Activated B cell treated with CpG ODN at 0.5 μM for 24 hours (primary cell): ENCODE data around the gene RUVBL1. TPM values are rescaled to one million over a fixed set of nuclear protein-coding genes. Genes with fewer than 3 reads are reported as not detected.
"Not testable (repeated sequence)": the region's sequence is repeated elsewhere in the genome, so short reads cannot be mapped to it uniquely, and the experiment has no call there.

ENCODE experiments used
- ATAC-seq: fragments of 200-7000 bp; cut with Tn5 transposase; one replicate; pipeline ENCODE4 v1.10.0; 2021; ENCODE audit warnings: low read depth, mild to moderate bottlenecking, moderate library complexity
- CTCF ChIA-PET: fragments of 350-600 bp; sonication (Branson Sonifier 250); formaldehyde crosslinking; loops from one replicate; lab custom pipeline; 2021; ENCODE audit warnings: antibody characterized with exemption; lab: Charles Lee
- POLR2A ChIA-PET: fragments of 350-600 bp; sonication (Branson Sonifier 250); formaldehyde crosslinking; loops from one replicate; lab custom pipeline; 2021; ENCODE audit warnings: antibody characterized with exemption; lab: Charles Lee
- DNase-seq: peaks from one replicate; pipeline ENCODE4 v3.0.0; 2022
- H3K27ac Mint-ChIP-seq: one replicate; pipeline ENCODE4 v1.8.0; 2020; ENCODE audit warnings: mixed read lengths
- H3K27me3 Mint-ChIP-seq: one replicate; pipeline ENCODE4 v1.8.0; 2021; ENCODE audit warnings: mixed read lengths
- H3K36me3 Mint-ChIP-seq: one replicate; pipeline ENCODE4 v1.8.0; 2021; ENCODE audit warnings: low read depth, mixed read lengths
- H3K4me1 Mint-ChIP-seq: one replicate; pipeline ENCODE4 v1.8.0; 2021; ENCODE audit warnings: mixed read lengths
- H3K4me3 Mint-ChIP-seq: one replicate; pipeline ENCODE4 v1.8.0; 2020; ENCODE audit warnings: mild to moderate bottlenecking, mixed read lengths
- H3K9me3 Mint-ChIP-seq: one replicate; pipeline ENCODE4 v1.8.0; 2020; ENCODE audit warnings: mixed read lengths
- intact Hi-C: fragments of 100-400 bp; cut with micrococcal nuclease; formaldehyde crosslinking; loops from one replicate; pipeline ENCODE4 v1.15.1; 2024
- total RNA-seq: library from RNA; stranded (reverse); gene quantifications from 2 replicates; pipeline ENCODE4 v1.2.3, GENCODE V29; 2022
- TF ChIP-seq, protein P1 (sequence below): fragments of 200-600 bp; IDR thresholded peaks from one replicate; pipeline ENCODE4 v1.8.0; 2022; ENCODE audit warnings: antibody characterized with exemption, mild to moderate bottlenecking

The RUVBL1 gene
- total RNA-seq, 1 donor from 2014 or later: 44.8 TPM

DNA sequence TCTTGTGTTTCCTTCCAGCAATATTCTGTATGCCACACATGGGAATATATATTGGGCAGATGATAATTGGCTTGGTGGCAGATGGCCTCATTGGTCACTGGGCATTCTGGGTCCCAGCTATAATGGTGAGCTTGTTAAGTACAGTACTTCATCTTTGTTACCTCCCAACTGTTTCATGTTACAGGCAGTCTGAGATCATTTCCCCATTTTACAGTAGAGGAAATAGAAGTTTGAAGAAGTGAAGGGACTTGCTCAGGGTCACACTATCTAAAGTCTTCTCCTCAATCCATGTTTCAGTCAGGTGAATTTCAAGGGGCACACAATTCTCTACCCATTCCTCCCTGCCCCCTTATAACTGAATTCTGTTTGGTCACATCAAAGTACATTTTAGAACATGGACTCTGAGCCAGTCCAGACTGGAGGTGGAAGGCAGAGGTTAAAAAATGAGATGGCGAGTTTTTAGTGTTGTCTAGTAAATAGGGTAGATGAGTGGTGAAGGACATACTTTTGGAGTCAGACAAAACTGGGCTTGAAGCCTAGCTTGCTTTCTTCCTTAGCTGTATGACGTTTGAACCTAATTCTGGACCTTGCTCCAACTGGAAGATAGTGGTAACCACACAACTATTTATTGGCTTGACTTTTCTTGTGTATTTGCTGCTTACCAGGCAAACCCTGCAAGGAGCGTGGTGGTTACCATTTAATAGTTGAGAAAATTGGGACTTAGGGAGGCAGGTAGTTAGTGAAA, 32.2 kb upstream of the RUVBL1 start:
- no peak for ATAC-seq
- TF ChIP-seq, protein P1, sequence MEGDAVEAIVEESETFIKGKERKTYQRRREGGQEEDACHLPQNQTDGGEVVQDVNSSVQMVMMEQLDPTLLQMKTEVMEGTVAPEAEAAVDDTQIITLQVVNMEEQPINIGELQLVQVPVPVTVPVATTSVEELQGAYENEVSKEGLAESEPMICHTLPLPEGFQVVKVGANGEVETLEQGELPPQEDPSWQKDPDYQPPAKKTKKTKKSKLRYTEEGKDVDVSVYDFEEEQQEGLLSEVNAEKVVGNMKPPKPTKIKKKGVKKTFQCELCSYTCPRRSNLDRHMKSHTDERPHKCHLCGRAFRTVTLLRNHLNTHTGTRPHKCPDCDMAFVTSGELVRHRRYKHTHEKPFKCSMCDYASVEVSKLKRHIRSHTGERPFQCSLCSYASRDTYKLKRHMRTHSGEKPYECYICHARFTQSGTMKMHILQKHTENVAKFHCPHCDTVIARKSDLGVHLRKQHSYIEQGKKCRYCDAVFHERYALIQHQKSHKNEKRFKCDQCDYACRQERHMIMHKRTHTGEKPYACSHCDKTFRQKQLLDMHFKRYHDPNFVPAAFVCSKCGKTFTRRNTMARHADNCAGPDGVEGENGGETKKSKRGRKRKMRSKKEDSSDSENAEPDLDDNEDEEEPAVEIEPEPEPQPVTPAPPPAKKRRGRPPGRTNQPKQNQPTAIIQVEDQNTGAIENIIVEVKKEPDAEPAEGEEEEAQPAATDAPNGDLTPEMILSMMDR: no peak
- ChIA-PET POLR2A (no interaction called here), CTCF (no interaction called here)
- intact Hi-C loops: loop anchor here (10.0 kb wide), 1 partner anchor 561 kb away; the partner anchor contains the start of genes MCM2 and TPRA1
- DNase-seq: no peak
- Mint-ChIP-seq H3K36me3 (peaks cover 39% of the 10 kb centered on the region), H3K27me3 (no peaks in the 10 kb centered on the region), H3K27ac (no peak overlapping the region), H3K9me3 (peaks cover 3% of the 10 kb centered on the region), H3K4me1 (peaks cover 17% of the 10 kb centered on the region), H3K4me3 (no peak overlapping the region)

DNA sequence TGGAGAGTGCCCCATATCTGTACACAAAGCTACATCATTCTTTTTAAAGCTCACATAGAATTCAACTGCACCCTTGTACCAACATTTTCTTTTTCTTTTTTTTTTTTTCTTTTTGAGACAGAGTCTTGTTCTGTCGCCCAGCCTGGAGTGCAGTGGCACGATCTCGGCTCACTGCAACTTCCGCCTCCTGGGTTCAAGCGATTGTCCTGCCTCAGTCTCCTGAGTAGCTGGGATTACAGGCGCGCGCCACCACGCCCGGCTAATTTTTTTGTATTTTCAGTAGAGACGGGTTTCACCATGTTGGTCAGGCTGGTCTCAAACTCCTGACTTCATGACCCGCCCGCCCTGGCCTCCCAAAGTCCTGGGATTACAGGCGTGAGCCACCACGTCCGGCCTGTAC, 30.7 kb upstream of the RUVBL1 start:
- POLR2A ChIA-PET: interaction anchor here (0.6 to 2.7 kb wide), 4 partner anchors 31 to 504 kb away, joined by 3 to 69 read pairs (median 6); partner anchors contain the start of gene RUVBL1

DNA sequence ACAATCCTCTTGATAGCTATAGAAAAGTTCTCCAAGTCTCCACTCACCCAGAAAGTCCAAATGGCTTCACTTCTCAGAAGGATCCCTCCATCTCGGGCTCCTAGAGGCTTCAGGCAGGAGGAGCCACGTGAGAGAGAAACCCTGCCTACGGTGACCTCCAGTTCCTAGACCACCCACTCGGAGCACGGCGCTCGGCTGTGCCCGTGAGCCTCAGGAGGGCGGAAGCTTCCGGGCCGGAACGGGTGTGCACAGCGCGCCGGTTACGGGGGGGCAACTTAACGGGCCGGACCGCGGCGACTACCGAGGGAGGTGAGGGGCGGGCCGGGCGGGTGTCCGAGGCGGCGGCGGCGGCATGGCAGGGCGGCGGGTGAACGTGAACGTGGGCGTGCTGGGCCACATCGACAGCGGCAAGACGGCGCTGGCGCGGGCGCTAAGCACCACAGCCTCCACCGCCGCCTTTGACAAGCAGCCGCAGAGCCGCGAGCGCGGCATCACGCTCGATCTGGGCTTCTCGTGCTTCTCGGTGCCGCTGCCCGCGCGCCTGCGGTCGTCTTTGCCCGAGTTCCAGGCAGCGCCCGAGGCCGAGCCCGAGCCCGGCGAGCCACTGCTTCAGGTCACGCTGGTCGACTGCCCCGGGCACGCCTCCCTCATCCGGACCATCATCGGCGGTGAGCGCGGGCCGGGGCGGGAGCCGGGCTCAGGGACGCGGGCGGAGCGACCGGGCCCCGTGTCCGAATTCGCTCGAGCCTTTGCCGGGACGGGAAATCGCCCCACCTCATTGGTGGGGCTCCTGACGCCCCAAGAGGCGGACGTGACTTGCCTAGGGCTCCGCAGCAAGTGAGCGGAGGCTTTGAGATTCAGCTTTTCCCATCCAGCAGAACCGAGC, 29.8 kb upstream of the RUVBL1 start, which contains the start of gene EEFSEC:
Gene EEFSEC (plus strand): TSS at position 326 of the 886 bp plus-strand sequence. CDS start 27 bp downstream, at position 353.
- peak; percentile 89 for DNase-seq
- Mint-ChIP-seq H3K36me3 (peaks cover 29% of the 10 kb centered on the region), H3K9me3 (peaks cover 3% of the 10 kb centered on the region), H3K27me3 (no peaks in the 10 kb centered on the region), H3K4me1 (peaks cover 17% of the 10 kb centered on the region), H3K4me3 (peak within 1 kb of the TSS; percentile 96), H3K27ac (peak within 1 kb of the TSS; percentile 95)
- TF ChIP-seq, protein P1: no peak
- ATAC-seq: peak; percentile 95
- CTCF ChIA-PET: interaction anchor here (1.2 kb wide), 1 partner anchor 30 kb away, joined by 5 read pairs; the partner anchor contains the start of gene RUVBL1
- intact Hi-C loops: loop anchor here (1.0 to 10.0 kb wide), 6 partner anchors 30 to 1676 kb away; partner anchors contain the start of genes ABTB1, MCM2, RUVBL1 and SEC61A1
- POLR2A ChIA-PET: interaction anchor here (0.6 to 2.7 kb wide), 11 partner anchors 30 to 605 kb away, joined by 3 to 69 read pairs (median 5); partner anchors contain the start of genes RUVBL1 and SEC61A1

More for the DNA sequence above, 30.7 kb upstream of the RUVBL1 start:
- H3K9me3 Mint-ChIP-seq, ATAC-seq, H3K27me3 Mint-ChIP-seq, CTCF ChIA-PET, DNase-seq: not testable (repeated sequence)
- intact Hi-C loops: loop anchor here (5.0 to 10.0 kb wide), 2 partner anchors 560 to 1677 kb away; partner anchors contain the start of genes MCM2, TPRA1 and ZXDC
- Mint-ChIP-seq H3K27ac (peak overlapping the region; percentile 95), H3K4me3 (peak overlapping the region; percentile 96), H3K36me3 (peaks cover 33% of the 10 kb centered on the region), H3K4me1 (peaks cover 17% of the 10 kb centered on the region)

DNA sequence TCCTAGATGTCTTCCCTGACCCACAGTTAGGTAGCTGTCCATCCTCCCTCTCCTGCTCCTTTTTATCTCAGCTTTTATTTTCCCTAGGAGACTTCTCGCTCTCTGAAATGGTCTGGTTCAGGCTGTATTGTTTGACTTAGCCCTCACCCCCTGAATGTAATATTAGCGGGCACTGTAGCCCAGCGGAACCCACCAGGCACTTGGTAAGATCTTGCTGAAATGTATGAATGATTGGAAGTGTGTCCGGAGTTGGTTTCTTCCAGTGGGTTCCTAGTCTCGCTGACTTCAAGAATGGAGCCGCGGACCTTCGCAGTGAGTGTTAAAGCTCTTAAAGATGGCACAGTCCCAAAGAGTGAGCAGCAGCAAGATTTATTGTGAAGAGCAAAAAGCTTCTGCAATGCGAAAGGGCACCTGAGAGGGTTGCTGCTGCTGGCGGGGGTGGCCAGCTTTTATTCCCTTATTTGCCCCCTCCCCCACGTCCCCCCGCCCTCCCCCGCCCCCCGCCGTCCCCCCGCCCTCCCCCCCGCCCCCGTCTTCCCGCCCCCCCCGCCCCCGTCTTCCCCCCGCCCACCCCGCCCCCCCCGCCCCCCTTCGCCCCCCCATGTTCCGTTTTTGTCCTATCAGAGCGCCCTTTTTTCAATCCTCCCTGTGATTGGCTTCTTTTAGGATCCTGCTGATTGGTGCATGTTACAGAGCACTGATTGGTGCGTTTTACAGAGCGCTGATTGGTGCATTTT, 29.0 kb upstream of the RUVBL1 start:
- ATAC-seq: peak; percentile 57
- Mint-ChIP-seq H3K27ac (peak overlapping the region; percentile 95), H3K4me1 (peaks cover 17% of the 10 kb centered on the region), H3K9me3 (peaks cover 3% of the 10 kb centered on the region), H3K27me3 (no peaks in the 10 kb centered on the region), H3K4me3 (peak overlapping the region; percentile 96), H3K36me3 (peaks cover 22% of the 10 kb centered on the region)
- CTCF ChIA-PET: interaction anchor here (1.2 kb wide), 1 partner anchor 29 kb away, joined by 5 read pairs; the partner anchor contains the start of gene RUVBL1
- intact Hi-C loops: loop anchor here (1.0 to 10.0 kb wide), 6 partner anchors 29 to 1675 kb away; partner anchors contain the start of genes ABTB1, MCM2, RUVBL1 and SEC61A1
- no peak for DNase-seq
- POLR2A ChIA-PET: interaction anchor here (0.6 to 2.7 kb wide), 8 partner anchors 29 to 528 kb away, joined by 3 to 69 read pairs (median 5); partner anchors contain the start of genes RUVBL1 and SEC61A1
- TF ChIP-seq, protein P1: no peak
